Loucy (cell line): ENCODE results near the gene IGFALS.

Source experiments
- H2AFZ ChIP-seq: fragments of 200-600 bp; sonication (generic); 2 replicates; pipeline ENCODE4 v1.6.0; 2016; ENCODE audit warnings: antibody characterized with exemption, mild to moderate bottlenecking, low read length, moderate library complexity
- H3F3A ChIP-seq: fragments of 200-600 bp; 2 replicates; pipeline ENCODE4 v1.6.0; 2016; ENCODE audit warnings: antibody characterized with exemption, low read depth, mild to moderate bottlenecking
- H3K27me3 ChIP-seq: fragments of 200-600 bp; sonication (generic); 2 replicates; pipeline ENCODE4 v1.6.1; 2014; ENCODE audit warnings: low read length, mild to moderate bottlenecking; ENCODE audit not compliant: insufficient read depth, poor library complexity, severe bottlenecking
- H3K36me3 ChIP-seq: fragments of 200-600 bp; sonication (generic); 2 replicates; pipeline ENCODE4 v1.6.1; 2016; ENCODE audit warnings: low read length; ENCODE audit not compliant: insufficient read depth
- H3K4me1 ChIP-seq: fragments of 200-600 bp; sonication (generic); 2 replicates; pipeline ENCODE4 v1.5.1; 2014; ENCODE audit warnings: low read length, mild to moderate bottlenecking; ENCODE audit not compliant: insufficient read depth, poor library complexity, severe bottlenecking
- H3K4me2 ChIP-seq: fragments of 200-600 bp; sonication (generic); 2 replicates; pipeline ENCODE4 v1.6.0; 2014; ENCODE audit warnings: antibody characterized with exemption, low read length, low read depth, mild to moderate bottlenecking; ENCODE audit not compliant: poor library complexity, severe bottlenecking
- H3K4me3 ChIP-seq: fragments of 200-600 bp; sonication (generic); 2 replicates; pipeline ENCODE4 v1.5.1; 2014; ENCODE audit warnings: low read length, mild to moderate bottlenecking, mixed read lengths; ENCODE audit not compliant: poor library complexity, severe bottlenecking
- H3K79me2 ChIP-seq: fragments of 200-600 bp; sonication (generic); 2 replicates; pipeline ENCODE4 v1.6.1; 2014; ENCODE audit warnings: low read length; ENCODE audit not compliant: insufficient read depth
- H3K9ac ChIP-seq: fragments of 200-600 bp; sonication (generic); 2 replicates; pipeline ENCODE4 v1.6.0; 2014; ENCODE audit warnings: mild to moderate bottlenecking, low read depth, low read length, moderate library complexity; ENCODE audit not compliant: poor library complexity, severe bottlenecking
- H3K9me2 ChIP-seq: fragments of 200-600 bp; sonication (generic); replicated peaks from 2 replicates; pipeline ENCODE4 v1.6.1; 2016; ENCODE audit warnings: low read depth, low read length, mixed read lengths
- H3K9me3 ChIP-seq: fragments of 200-600 bp; sonication (generic); 2 replicates; pipeline ENCODE4 v1.6.1; 2014; ENCODE audit warnings: mild to moderate bottlenecking, antibody characterized with exemption, low read length, low read depth; ENCODE audit not compliant: insufficient read depth
- H4K20me1 ChIP-seq: fragments of 200-600 bp; sonication (generic); 2 replicates; pipeline ENCODE4 v1.6.0; 2014; ENCODE audit warnings: antibody characterized with exemption, low read length, mild to moderate bottlenecking; ENCODE audit not compliant: insufficient read depth, poor library complexity, severe bottlenecking
- CTCF ChIP-seq: fragments of 200-600 bp; sonication (generic); conservative IDR thresholded peaks from 2 replicates; pipeline ENCODE4 v1.5.1; 2014; ENCODE audit warnings: mild to moderate bottlenecking, antibody characterized with exemption, low read length
- EZH2phosphoT487 ChIP-seq: fragments of 200-600 bp; IDR thresholded peaks from 2 replicates; pipeline ENCODE4 v1.6.1; 2018; ENCODE audit warnings: antibody characterized with exemption, mild to moderate bottlenecking, moderate library complexity, borderline replicate concordance

Gene IGFALS

GRCh38 chr16:1766231-1766630, 27.3 kb downstream of the IGFALS start:
- no peaks in the 10 kb centered on the region for H3K9me3 ChIP-seq
- no peaks in the 10 kb centered on the region for H3K9me2 ChIP-seq
- no peak overlapping the region for H3K4me3 ChIP-seq
- TF ChIP-seq CTCF (no peak), EZH2phosphoT487 (no peak)
- no peak overlapping the region for H3K4me2 ChIP-seq
- H3F3A ChIP-seq = no peaks in the 10 kb centered on the region
- H3K79me2 ChIP-seq = no peaks in the 10 kb centered on the region; the same call in 1 of the 2 replicates
- no peaks in the 10 kb centered on the region for H3K27me3 ChIP-seq
- H3K4me1 ChIP-seq = no peaks in the 10 kb centered on the region
- H3K9ac ChIP-seq = no peak overlapping the region
- no peaks in the 10 kb centered on the region for H4K20me1 ChIP-seq
- no peaks in the 10 kb centered on the region for H3K36me3 ChIP-seq
- H2AFZ ChIP-seq = no peak overlapping the region

- H3K9ac ChIP-seq = no peak overlapping the region
- H3K4me1 ChIP-seq = no peaks in the 10 kb centered on the region
- no peaks in the 10 kb centered on the region for H3K27me3 ChIP-seq
- no peak overlapping the region for H3K4me2 ChIP-seq
- H3K79me2 ChIP-seq = no peaks in the 10 kb centered on the region; the same call in 1 of the 2 replicates
- H3K4me3 ChIP-seq = no peak overlapping the region
- no peaks in the 10 kb centered on the region for H4K20me1 ChIP-seq
- H3F3A ChIP-seq = no peaks in the 10 kb centered on the region
- no peaks in the 10 kb centered on the region for H3K9me3 ChIP-seq
- H3K9me2 ChIP-seq = no peaks in the 10 kb centered on the region
- no peak overlapping the region for H2AFZ ChIP-seq
- no peaks in the 10 kb centered on the region for H3K36me3 ChIP-seq
- TF ChIP-seq CTCF (no peak), EZH2phosphoT487 (no peak)
These were observed 27.7 kb downstream of the IGFALS start for GRCh38 chr16:1765826-1766225.

GRCh38 chr16:1764971-1765370, 28.5 kb downstream of the IGFALS start:
- no peak overlapping the region for H3K4me3 ChIP-seq
- H3F3A ChIP-seq = no peaks in the 10 kb centered on the region
- no peaks in the 10 kb centered on the region for H3K36me3 ChIP-seq
- H3K9me3 ChIP-seq = no peaks in the 10 kb centered on the region
- H3K4me2 ChIP-seq = no peak overlapping the region
- H3K4me1 ChIP-seq = no peaks in the 10 kb centered on the region
- H4K20me1 ChIP-seq = no peaks in the 10 kb centered on the region
- no peak overlapping the region for H3K9ac ChIP-seq
- no peaks in the 10 kb centered on the region for H3K79me2 ChIP-seq
- TF ChIP-seq EZH2phosphoT487 (no peak), CTCF (no peak)
- H3K9me2 ChIP-seq = no peaks in the 10 kb centered on the region
- H3K27me3 ChIP-seq = no peaks in the 10 kb centered on the region
- no peak overlapping the region for H2AFZ ChIP-seq
